PC-9 (cell line): ENCODE results near the gene NRDC. TPM values are rescaled to one million over a fixed set of nuclear protein-coding genes. Genes with fewer than 3 reads are reported as not detected.

Experiments used
- BruUV-seq: library from RNA; stranded (reverse); fragments of 400-500 nt; replicated peaks from 2 replicates; lab custom pipeline; 2021; lab: Mats Ljungman, UMichigan
- CTCF ChIA-PET: fragments of 300-600 bp; sonication (Branson Sonifier 250); formaldehyde crosslinking; loops from one replicate; lab custom pipeline; 2022; ENCODE audit warnings: antibody characterized with exemption; lab: Charles Lee
- POLR2A ChIA-PET: fragments of 300-600 bp; sonication (Branson Sonifier 250); formaldehyde crosslinking; loops from one replicate; lab custom pipeline; 2022; ENCODE audit warnings: antibody characterized with exemption; ENCODE audit not compliant: unreplicated experiment; lab: Charles Lee
- DNase-seq, 2 experiments: peaks; one replicate each; pipeline versions ENCODE4 v3.0.0 to v3.0.0-alpha.2; 2015 to 2022; ENCODE audit warnings: mixed read lengths in 1 of 2
- H2AFZ ChIP-seq: fragments of 200-600 bp; sonication (generic); 2 replicates; pipeline ENCODE4 v1.8.1; 2017; ENCODE audit warnings: antibody characterized with exemption
- H3F3A ChIP-seq: fragments of 200-600 bp; sonication (generic); 2 replicates; pipeline ENCODE4 v1.8.1; 2017; ENCODE audit warnings: antibody characterized with exemption, mild to moderate bottlenecking, low read depth; ENCODE audit not compliant: insufficient read depth
- H3K27ac ChIP-seq: fragments of 200-600 bp; sonication (generic); 2 replicates; pipeline ENCODE4 v1.6.1; 2016; ENCODE audit warnings: mixed run types
- H3K27me3 ChIP-seq: fragments of 200-600 bp; sonication (generic); 2 replicates; pipeline ENCODE4 v1.6.1; 2016; ENCODE audit warnings: low read depth, mixed run types; ENCODE audit not compliant: insufficient read depth
- H3K36me3 ChIP-seq: fragments of 200-600 bp; sonication (generic); 2 replicates; pipeline ENCODE4 v1.6.1; 2016; ENCODE audit warnings: low read depth, mixed run types
- H3K4me1 ChIP-seq: fragments of 200-600 bp; sonication (generic); replicated peaks from 2 replicates; pipeline ENCODE4 v1.6.1; 2016; ENCODE audit warnings: mixed run types; ENCODE audit not compliant: insufficient read depth
- H3K4me2 ChIP-seq: fragments of 200-600 bp; sonication (generic); 2 replicates; pipeline ENCODE4 v1.6.1; 2017; ENCODE audit warnings: mixed run types
- H3K4me3 ChIP-seq: fragments of 200-600 bp; sonication (generic); 2 replicates; pipeline ENCODE4 v1.6.1; 2016; ENCODE audit warnings: mixed run types
- H3K79me2 ChIP-seq: fragments of 200-600 bp; sonication (generic); 2 replicates; pipeline ENCODE4 v1.6.1; 2017; ENCODE audit warnings: low read depth, mixed run types
- H3K9me2 ChIP-seq: fragments of 200-600 bp; sonication (generic); 2 replicates; pipeline ENCODE4 v1.8.1; 2017; ENCODE audit warnings: mild to moderate bottlenecking; ENCODE audit not compliant: insufficient read depth
- H3K9me3 ChIP-seq: fragments of 200-600 bp; sonication (generic); 2 replicates; pipeline ENCODE4 v1.8.1; 2016; ENCODE audit warnings: low read depth; ENCODE audit not compliant: insufficient read depth
- H4K20me1 ChIP-seq: fragments of 200-600 bp; sonication (generic); 2 replicates; pipeline ENCODE4 v1.8.1; 2017; ENCODE audit not compliant: insufficient read depth
- EZH2 ChIP-seq: fragments of 200-600 bp; sonication (generic); IDR thresholded peaks from 2 replicates; pipeline ENCODE4 v1.8.0; 2017; ENCODE audit warnings: antibody characterized with exemption, low read depth
- intact Hi-C: fragments of 100-400 bp; cut with micrococcal nuclease; formaldehyde crosslinking; loops from one replicate; pipeline ENCODE4 v1.10.0; 2022; ENCODE audit not compliant: unreplicated experiment
- total RNA-seq: library from RNA; stranded (reverse); gene quantifications from 2 replicates; pipeline ENCODE4 v1.2.3, GENCODE V29; 2021
- TF ChIP-seq, protein P1 (sequence below): fragments of 200-600 bp; sonication (generic); conservative IDR thresholded peaks from 2 replicates; pipeline ENCODE4 v1.6.1; 2017; ENCODE audit warnings: mixed run types, antibody characterized with exemption, mild to moderate bottlenecking, moderate library complexity

The NRDC gene
- total RNA-seq, 1 experiment from 2014 or later: 219 TPM

- Histone ChIP-seq H3K9me2 (no peaks in the 10 kb centered on the region), H3K27me3 (no peaks in the 10 kb centered on the region), H3K36me3 (peaks cover 40% of the 10 kb centered on the region), H3K79me2 (peaks cover 15% of the 10 kb centered on the region; the same call in 1 of the 2 replicates), H3F3A (peaks cover 55% of the 10 kb centered on the region), H4K20me1 (no peaks in the 10 kb centered on the region), H3K9me3 (no peaks in the 10 kb centered on the region), H3K4me3 (no peak overlapping the region), H3K4me2 (no peak overlapping the region), H3K27ac (no peak overlapping the region), H2AFZ (no peak overlapping the region), H3K4me1 (peaks cover 29% of the 10 kb centered on the region)
- no peak for DNase-seq
- no peak for TF ChIP-seq EZH2
- TF ChIP-seq, protein P1, sequence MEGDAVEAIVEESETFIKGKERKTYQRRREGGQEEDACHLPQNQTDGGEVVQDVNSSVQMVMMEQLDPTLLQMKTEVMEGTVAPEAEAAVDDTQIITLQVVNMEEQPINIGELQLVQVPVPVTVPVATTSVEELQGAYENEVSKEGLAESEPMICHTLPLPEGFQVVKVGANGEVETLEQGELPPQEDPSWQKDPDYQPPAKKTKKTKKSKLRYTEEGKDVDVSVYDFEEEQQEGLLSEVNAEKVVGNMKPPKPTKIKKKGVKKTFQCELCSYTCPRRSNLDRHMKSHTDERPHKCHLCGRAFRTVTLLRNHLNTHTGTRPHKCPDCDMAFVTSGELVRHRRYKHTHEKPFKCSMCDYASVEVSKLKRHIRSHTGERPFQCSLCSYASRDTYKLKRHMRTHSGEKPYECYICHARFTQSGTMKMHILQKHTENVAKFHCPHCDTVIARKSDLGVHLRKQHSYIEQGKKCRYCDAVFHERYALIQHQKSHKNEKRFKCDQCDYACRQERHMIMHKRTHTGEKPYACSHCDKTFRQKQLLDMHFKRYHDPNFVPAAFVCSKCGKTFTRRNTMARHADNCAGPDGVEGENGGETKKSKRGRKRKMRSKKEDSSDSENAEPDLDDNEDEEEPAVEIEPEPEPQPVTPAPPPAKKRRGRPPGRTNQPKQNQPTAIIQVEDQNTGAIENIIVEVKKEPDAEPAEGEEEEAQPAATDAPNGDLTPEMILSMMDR: no peak
- POLR2A ChIA-PET: no interaction called here
- no TSS peak for BruUV-seq
- intact Hi-C loops: no loop called here
- CTCF ChIA-PET: no interaction called here
These were observed 123.1 kb downstream of the NRDC start for GRCh38 chr1:51755437-51755836.

DNA sequence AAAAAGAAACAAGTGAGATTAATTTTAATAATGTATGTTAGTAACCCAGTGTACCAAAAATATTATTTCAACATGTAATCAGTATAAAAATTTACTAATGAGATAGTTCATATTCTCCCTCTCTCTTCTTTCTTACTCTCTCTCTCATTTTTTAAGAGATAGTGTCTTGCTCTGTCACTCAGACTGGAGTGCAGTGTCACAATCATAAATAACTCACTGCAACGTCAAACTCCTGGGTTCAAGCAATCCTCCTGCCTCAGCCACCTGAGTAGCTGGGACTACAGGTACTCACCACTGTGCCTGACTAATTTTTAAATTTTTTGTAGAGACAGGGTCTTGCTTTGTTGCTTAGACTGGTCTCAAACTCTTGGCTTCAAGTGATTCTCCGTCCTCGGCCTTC is 123.9 kb downstream of the NRDC start:
- H4K20me1 ChIP-seq: no peaks in the 10 kb centered on the region
- TF ChIP-seq EZH2: no peak
- TF ChIP-seq, protein P1: no peak
- no peak for DNase-seq
- no peak overlapping the region for H2AFZ ChIP-seq
- BruUV-seq: no TSS peak
- peaks cover 51% of the 10 kb centered on the region; the same call in 1 of the 2 replicates for H3F3A ChIP-seq
- no peaks in the 10 kb centered on the region for H3K9me2 ChIP-seq
- ChIA-PET CTCF (no interaction called here), POLR2A (interaction anchor here (0.6 kb wide), 1 partner anchor 296 kb away, joined by 3 read pairs; no protein-coding TSS in a partner anchor)
- no peak overlapping the region for H3K27ac ChIP-seq
- no peak overlapping the region for H3K4me2 ChIP-seq
- H3K4me1 ChIP-seq: peaks cover 29% of the 10 kb centered on the region
- intact Hi-C loops: no loop called here
- H3K4me3 ChIP-seq: no peak overlapping the region
- H3K79me2 ChIP-seq: peaks cover 16% of the 10 kb centered on the region; the same call in 1 of the 2 replicates
- H3K36me3 ChIP-seq: peaks cover 45% of the 10 kb centered on the region
- no peaks in the 10 kb centered on the region for H3K9me3 ChIP-seq
- H3K27me3 ChIP-seq: no peaks in the 10 kb centered on the region

GRCh38 chr1:51753969-51754368 is 124.6 kb downstream of the NRDC start:
- H3K4me2 ChIP-seq: no peak overlapping the region
- no peak overlapping the region for H3K4me3 ChIP-seq
- no peak overlapping the region for H3K27ac ChIP-seq
- peaks cover 28% of the 10 kb centered on the region for H3K4me1 ChIP-seq
- H3K9me2 ChIP-seq: no peaks in the 10 kb centered on the region
- no TSS peak for BruUV-seq
- POLR2A ChIA-PET: no interaction called here
- CTCF ChIA-PET: no interaction called here
- no peak overlapping the region for H2AFZ ChIP-seq
- H3K9me3 ChIP-seq: no peaks in the 10 kb centered on the region
- peaks cover 16% of the 10 kb centered on the region; the same call in 1 of the 2 replicates for H3K79me2 ChIP-seq
- no peak for DNase-seq
- no peak for TF ChIP-seq EZH2
- TF ChIP-seq, protein P1: no peak
- H3K27me3 ChIP-seq: no peaks in the 10 kb centered on the region
- no peaks in the 10 kb centered on the region for H4K20me1 ChIP-seq
- intact Hi-C loops: no loop called here
- H3F3A ChIP-seq: peaks cover 48% of the 10 kb centered on the region; the same call in 1 of the 2 replicates
- peaks cover 50% of the 10 kb centered on the region for H3K36me3 ChIP-seq
